Lower lobe of right lung (tissue), 2 donors: ENCODE results near the gene SPOCD1. TPM values are rescaled to one million over a fixed set of nuclear protein-coding genes. Genes with fewer than 3 reads are reported as not detected.

Experiments used
- ATAC-seq, 2 donors: fragments of 200-7000 bp; cut with Tn5 transposase; one replicate each; pipeline ENCODE4 v1.9.1; 2020 to 2022; ENCODE audit warnings: mild to moderate bottlenecking in 2 of 2, moderate library complexity in 2 of 2
- DNase-seq: peaks from one replicate; pipeline ENCODE4 v3.0.0-alpha.2; 2020
- H3K27ac ChIP-seq: fragments of 200-600 bp; one replicate; pipeline ENCODE4 v1.8.0; 2022
- H3K27me3 ChIP-seq: fragments of 200-600 bp; one replicate; pipeline ENCODE4 v1.8.0; 2022; ENCODE audit warnings: low read depth
- H3K36me3 ChIP-seq: fragments of 200-600 bp; one replicate; pipeline ENCODE4 v1.8.0; 2022; ENCODE audit warnings: mild to moderate bottlenecking
- H3K4me1 ChIP-seq: fragments of 200-600 bp; one replicate; pipeline ENCODE4 v1.8.0; 2022
- H3K4me3 ChIP-seq: fragments of 200-600 bp; one replicate; pipeline ENCODE4 v1.8.0; 2022; ENCODE audit warnings: mild to moderate bottlenecking
- H3K9me3 ChIP-seq: fragments of 200-600 bp; one replicate; pipeline ENCODE4 v1.8.0; 2022
- intact Hi-C: fragments of 100-400 bp; cut with DNase I; formaldehyde crosslinking; loops from one replicate; pipeline ENCODE4 v1.11.0; 2022
- total RNA-seq: library from RNA; stranded (reverse); fragmentation: NEBNext Ultra II Directional; extraction: Animal tissue kit (Norgen Biotek cat#: 25700); gene quantifications from one replicate; pipeline ENCODE4 v1.2.1, GENCODE V29; 2021
- TF ChIP-seq, protein P1 (sequence below): fragments of 200-600 bp; IDR thresholded peaks from one replicate; pipeline ENCODE4 v1.8.0; 2022; ENCODE audit warnings: antibody characterized with exemption, mild to moderate bottlenecking
- donor health status: DM: no; HTN: yes; CAD: no; lungs with severe emphysema.

The SPOCD1 gene
- total RNA-seq, 1 donor from 2014 or later, result 21.6 TPM

DNA sequence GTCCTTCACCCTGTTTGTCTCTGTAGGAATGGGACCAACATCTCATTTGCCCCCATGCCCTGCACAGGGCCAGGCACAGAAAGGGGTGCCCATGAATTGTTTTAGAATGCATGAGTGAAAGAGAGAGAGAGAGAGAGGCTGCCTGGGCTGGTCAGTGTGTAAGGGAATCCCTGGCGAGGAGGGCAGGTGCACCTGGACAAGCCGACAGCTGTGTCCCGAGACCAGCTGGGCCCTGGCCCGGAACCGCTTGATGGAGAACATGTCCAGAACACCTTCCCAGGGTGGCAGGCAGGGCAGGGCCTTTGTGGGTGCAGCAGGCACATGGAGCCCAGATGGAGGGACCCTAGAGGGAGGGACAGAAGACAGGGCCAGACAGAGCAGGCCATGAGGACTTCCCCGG is 22.7 kb downstream of the SPOCD1 start:
- Histone ChIP-seq H3K27ac (no peak overlapping the region), H3K36me3 (no peaks in the 10 kb centered on the region), H3K27me3 (peaks cover 4% of the 10 kb centered on the region), H3K9me3 (no peaks in the 10 kb centered on the region), H3K4me1 (no peaks in the 10 kb centered on the region), H3K4me3 (no peak overlapping the region)
- DNase-seq (peak; percentile 44), ATAC-seq (no peak)
- TF ChIP-seq, protein P1, sequence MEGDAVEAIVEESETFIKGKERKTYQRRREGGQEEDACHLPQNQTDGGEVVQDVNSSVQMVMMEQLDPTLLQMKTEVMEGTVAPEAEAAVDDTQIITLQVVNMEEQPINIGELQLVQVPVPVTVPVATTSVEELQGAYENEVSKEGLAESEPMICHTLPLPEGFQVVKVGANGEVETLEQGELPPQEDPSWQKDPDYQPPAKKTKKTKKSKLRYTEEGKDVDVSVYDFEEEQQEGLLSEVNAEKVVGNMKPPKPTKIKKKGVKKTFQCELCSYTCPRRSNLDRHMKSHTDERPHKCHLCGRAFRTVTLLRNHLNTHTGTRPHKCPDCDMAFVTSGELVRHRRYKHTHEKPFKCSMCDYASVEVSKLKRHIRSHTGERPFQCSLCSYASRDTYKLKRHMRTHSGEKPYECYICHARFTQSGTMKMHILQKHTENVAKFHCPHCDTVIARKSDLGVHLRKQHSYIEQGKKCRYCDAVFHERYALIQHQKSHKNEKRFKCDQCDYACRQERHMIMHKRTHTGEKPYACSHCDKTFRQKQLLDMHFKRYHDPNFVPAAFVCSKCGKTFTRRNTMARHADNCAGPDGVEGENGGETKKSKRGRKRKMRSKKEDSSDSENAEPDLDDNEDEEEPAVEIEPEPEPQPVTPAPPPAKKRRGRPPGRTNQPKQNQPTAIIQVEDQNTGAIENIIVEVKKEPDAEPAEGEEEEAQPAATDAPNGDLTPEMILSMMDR, result no peak
- intact Hi-C loops, result no loop called here

DNA sequence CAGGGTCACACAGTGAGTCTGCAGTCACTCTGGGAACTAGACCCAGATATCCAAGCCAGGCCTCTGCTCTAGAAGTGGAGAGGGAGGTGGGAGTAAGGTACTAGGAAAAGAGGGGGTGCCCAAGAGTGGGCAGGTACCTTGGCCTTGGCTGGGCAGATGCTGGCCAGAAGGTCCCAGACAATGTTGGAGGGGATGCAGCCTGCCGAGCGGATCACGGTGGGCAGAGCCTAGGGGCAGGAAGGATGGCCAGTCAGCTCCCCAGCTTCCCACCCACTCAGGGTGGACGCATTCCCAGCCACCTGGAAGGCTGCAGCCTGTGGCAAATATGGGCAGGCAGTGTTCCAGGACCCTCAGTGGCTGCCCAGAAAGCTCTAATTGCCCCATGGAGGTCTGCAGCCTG is 23.3 kb downstream of the SPOCD1 start:
- intact Hi-C loops, result no loop called here
- no peak for ATAC-seq
- Histone ChIP-seq H3K4me3 (no peak overlapping the region), H3K4me1 (no peaks in the 10 kb centered on the region), H3K27ac (no peak overlapping the region), H3K36me3 (no peaks in the 10 kb centered on the region), H3K27me3 (peaks cover 3% of the 10 kb centered on the region), H3K9me3 (no peaks in the 10 kb centered on the region)
- TF ChIP-seq, protein P1, result no peak
- DNase-seq, result peak; percentile 26

DNA sequence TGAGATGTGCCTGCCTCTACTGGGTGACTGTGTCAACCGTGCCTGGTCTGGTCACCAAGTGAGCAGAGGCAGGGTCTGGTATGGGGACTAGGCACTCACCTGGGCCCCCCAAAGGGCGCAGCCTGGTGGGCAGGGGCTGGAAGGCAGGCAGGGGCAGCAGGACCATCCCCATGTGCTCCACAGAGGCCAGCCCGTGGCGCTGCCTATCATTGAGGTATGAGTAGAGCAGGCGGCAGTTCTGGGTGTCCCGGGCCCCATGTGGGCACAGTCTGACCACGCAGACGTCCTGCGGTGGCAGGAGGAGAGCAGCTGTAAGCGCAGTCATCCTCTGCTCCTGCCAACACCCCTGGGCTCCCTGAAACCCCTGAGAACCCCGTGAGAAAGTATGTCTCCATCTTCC is 23.7 kb downstream of the SPOCD1 start:
- H3K9me3 ChIP-seq, result no peaks in the 10 kb centered on the region
- intact Hi-C loops, result no loop called here
- H3K27me3 ChIP-seq, result no peaks in the 10 kb centered on the region
- H3K4me1 ChIP-seq, result no peaks in the 10 kb centered on the region
- no peak overlapping the region for H3K27ac ChIP-seq
- no peak overlapping the region for H3K4me3 ChIP-seq
- no peak for ATAC-seq
- peak; percentile 44 for DNase-seq
- no peaks in the 10 kb centered on the region for H3K36me3 ChIP-seq
- TF ChIP-seq, protein P1, result no peak

DNA sequence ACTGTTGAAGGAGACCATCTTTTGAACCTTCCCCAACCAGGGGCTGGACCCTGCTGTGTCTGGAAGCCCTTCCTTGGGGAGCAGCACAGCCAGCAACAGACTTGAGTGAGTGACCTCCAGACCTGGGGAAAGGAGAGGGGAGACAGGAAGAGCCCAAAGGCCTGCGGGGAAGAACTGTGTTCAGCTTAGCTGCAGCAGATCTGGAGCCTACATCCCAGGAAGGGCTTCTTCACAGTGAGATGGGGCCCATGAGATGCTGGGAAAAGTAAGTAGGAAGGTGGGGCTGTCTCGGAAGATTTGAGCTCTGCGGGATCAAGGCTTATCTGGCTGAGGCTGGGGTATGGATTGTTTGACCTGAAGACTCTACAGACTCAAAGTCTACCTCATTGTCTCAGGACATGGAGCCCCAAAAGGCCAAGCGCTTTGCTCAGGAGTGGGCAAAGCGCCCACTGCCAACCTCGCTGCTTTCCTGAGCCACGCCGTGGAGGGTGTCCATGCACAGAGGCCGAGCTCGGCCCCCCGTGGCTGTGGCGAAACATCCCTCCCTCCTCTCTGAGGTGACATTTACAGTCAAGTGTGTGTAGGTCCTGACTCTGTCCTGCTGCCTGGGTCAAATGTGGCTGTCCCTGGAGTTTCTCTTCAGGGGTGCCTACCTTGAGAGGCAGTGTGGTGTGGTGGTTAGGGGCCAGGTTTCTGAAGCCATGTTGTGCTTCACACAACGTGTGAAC is 24.5 kb downstream of the SPOCD1 start:
- Histone ChIP-seq H3K36me3 (no peaks in the 10 kb centered on the region), H3K9me3 (no peaks in the 10 kb centered on the region), H3K27ac (no peak overlapping the region), H3K4me3 (no peak overlapping the region), H3K27me3 (no peaks in the 10 kb centered on the region), H3K4me1 (no peaks in the 10 kb centered on the region)
- TF ChIP-seq, protein P1, result no peak
- intact Hi-C loops, result no loop called here
- peak; percentile 41 for DNase-seq
- ATAC-seq, result no peak

DNA sequence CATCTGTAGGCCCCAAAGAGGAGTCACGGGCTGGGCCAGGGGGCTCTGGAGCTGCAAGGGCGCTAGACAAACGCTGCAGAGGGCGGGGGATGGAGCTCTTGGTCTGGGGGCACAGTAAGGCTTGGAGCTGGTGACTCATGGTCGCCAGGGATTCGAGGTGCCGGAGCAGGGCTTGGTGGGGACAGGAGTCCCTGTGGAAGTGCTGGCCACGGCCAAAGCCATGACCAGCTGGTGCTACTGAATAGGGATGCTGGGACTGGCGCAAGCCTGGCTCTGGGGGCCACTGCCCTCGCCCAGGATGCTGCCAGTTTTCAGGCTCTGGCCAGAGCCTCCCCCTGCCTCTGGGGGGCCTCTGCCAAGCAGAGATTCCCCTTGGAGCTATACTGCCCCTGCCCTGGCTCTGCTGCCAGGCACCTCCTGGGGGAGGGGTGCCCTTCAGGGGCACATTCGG is 25.2 kb downstream of the SPOCD1 start:
- Histone ChIP-seq H3K9me3 (no peaks in the 10 kb centered on the region), H3K4me1 (no peaks in the 10 kb centered on the region), H3K4me3 (no peak overlapping the region), H3K27ac (no peak overlapping the region), H3K27me3 (no peaks in the 10 kb centered on the region), H3K36me3 (no peaks in the 10 kb centered on the region)
- DNase-seq (peak; percentile 46), ATAC-seq (no peak)
- intact Hi-C loops, result no loop called here
- TF ChIP-seq, protein P1, result no peak
